SJSA1 (cell line): ENCODE data around the gene IFITM5. TPM values are rescaled to one million over a fixed set of nuclear protein-coding genes. Genes with fewer than 3 reads are reported as not detected.

Experiments used
- DNase-seq, 2 experiments: peaks; one replicate each; pipeline ENCODE4 v3.0.0-alpha.2; 2015 to 2020; ENCODE audit warnings: low spot score in 2 of 2, low read depth in 1 of 2
- H3K27ac ChIP-seq: fragments of 250-450 bp; sonication (Bioruptor Pico); 2 replicates; pipeline ENCODE4 v1.5.1; 2020; ENCODE audit warnings: mild to moderate bottlenecking, moderate library complexity
- H3K27me3 ChIP-seq: fragments of 250-450 bp; sonication (Bioruptor Pico); replicated peaks from 2 replicates; pipeline ENCODE4 v1.5.1; 2020; ENCODE audit warnings: mild to moderate bottlenecking, moderate library complexity
- H3K36me3 ChIP-seq: fragments of 250-450 bp; sonication (Bioruptor Pico); 2 replicates; pipeline ENCODE4 v1.5.1; 2020; ENCODE audit warnings: mild to moderate bottlenecking
- H3K4me1 ChIP-seq: fragments of 250-450 bp; sonication (Bioruptor Pico); replicated peaks from 2 replicates; pipeline ENCODE4 v1.6.1; 2021; ENCODE audit warnings: mild to moderate bottlenecking
- H3K4me3 ChIP-seq: fragments of 250-450 bp; sonication (Bioruptor Pico); 2 replicates; pipeline ENCODE4 v1.5.1; 2020; ENCODE audit warnings: mild to moderate bottlenecking
- H3K9me3 ChIP-seq: fragments of 250-450 bp; sonication (Bioruptor Pico); replicated peaks from 2 replicates; pipeline ENCODE4 v1.5.1; 2020; ENCODE audit warnings: mild to moderate bottlenecking
- total RNA-seq: library from RNA; depleted of rRNA; stranded (reverse); fragments of >200 nt; shearing (Covaris generic); gene quantifications from 2 replicates; pipeline ENCODE4 v1.2.3, GENCODE V29; 2014

The IFITM5 gene
- total RNA-seq, 1 experiment from 2014 or later: not detected

DNA sequence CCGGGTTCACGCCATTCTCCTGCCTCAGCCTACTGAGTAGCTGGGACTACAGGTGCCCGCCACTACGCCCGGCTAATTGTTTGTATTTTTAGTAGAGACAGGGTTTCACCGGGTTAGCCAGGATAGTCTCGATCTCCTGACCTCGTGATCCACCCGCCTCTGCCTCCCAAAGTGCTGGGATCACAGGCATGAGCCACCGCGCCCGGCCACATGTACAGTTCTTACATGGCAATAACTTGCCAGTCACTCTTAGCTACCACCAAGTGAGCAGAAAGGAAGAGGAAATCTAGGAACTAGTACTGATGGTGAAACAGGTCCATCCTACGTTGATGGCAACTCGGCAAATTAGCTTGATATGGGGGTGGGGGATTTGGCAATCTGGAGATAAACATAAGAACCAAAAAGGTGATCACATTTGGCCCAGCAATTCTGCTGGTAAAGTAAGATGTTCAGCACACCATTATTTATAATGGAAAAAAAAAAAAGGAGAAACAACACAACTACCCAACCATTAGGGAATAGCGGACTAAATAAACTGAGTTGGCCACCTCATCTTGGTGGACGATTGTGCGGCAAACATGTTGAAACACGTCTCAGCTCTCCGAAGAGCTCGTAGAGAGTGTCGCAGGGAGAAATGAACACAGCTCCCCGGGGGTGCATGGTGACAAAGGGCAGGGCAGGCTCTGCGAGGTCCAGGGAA is 15.8 kb downstream of the IFITM5 start:
- H3K27ac ChIP-seq: no peak overlapping the region
- H3K4me3 ChIP-seq: no peak overlapping the region
- peaks cover 16% of the 10 kb centered on the region for H3K4me1 ChIP-seq
- H3K9me3 ChIP-seq: 0 out of 2 replicates have a peak, but pooled peaks cover 2% of the 10 kb centered on the region
- H3K27me3 ChIP-seq: peaks cover 57% of the 10 kb centered on the region
- no peaks in the 10 kb centered on the region for H3K36me3 ChIP-seq
- DNase-seq: no peak

DNA sequence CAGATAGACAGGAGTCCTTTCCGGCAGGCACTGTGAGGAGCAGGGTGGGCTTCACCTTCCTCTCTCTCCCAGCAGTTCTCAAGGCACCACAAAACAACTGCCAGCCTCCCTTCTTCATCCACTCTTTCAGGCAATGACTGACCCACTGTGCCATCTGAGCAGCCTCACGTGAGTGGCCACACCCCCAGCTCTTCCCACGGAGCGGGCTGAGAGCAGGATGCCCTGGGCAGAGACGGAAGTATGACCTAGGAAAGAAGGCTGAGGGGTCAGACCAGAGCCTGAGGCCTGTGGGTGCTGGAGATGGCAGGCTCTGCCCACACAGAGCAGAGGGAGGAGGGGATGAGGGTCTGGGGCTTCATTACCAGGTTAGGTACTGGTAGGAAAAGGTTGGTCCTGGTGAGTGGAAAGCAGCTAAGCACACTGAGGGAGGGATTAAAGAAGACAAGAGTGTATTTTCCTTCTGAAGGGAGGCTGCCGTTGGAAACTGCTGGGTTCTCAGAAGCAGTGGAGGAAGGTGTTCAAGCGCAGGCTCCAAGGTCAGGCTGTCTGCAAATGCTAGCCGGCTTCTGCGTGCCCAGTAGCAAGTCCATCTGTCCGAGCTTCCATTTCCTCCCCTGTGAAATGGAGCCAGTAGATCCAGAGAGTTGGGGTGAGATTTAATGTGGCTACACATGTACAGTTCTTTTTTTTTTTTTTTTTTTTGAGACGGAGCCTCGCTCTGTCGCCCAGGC is 16.5 kb downstream of the IFITM5 start:
- H3K27me3 ChIP-seq: peaks cover 57% of the 10 kb centered on the region

DNA sequence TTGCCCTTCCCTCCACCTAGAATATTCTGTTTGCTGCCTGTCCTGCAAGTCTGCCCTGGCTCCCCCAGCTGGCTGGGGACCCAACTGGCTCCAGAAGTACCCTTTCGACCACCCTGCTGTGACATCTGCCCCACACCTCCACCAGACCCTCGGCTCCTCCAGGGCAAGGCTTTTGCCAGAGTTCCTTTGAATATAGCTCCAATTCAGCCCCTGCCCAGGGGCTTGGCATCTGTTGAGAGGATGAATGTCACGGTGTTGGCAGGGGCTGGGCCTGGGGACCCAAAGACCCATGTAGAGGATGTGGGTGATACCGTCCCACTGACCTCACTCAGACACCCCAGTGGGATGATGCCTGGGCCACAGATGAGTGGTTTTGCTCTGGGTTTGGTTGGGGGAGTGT is 17.2 kb downstream of the IFITM5 start:
- no peak overlapping the region for H3K4me3 ChIP-seq
- H3K9me3 ChIP-seq: 0 out of 2 replicates have a peak, but pooled peaks cover 2% of the 10 kb centered on the region
- no peak overlapping the region for H3K27ac ChIP-seq
- peaks cover 9% of the 10 kb centered on the region for H3K4me1 ChIP-seq
- H3K36me3 ChIP-seq: no peaks in the 10 kb centered on the region
- no peak for DNase-seq
- peaks cover 61% of the 10 kb centered on the region for H3K27me3 ChIP-seq

More for the DNA sequence above, 16.5 kb downstream of the IFITM5 start:
- 0 out of 2 replicates have a peak, but pooled peaks cover 2% of the 10 kb centered on the region for H3K9me3 ChIP-seq
- no peaks in the 10 kb centered on the region for H3K36me3 ChIP-seq
- H3K4me3 ChIP-seq: no peak overlapping the region
- DNase-seq: no peak
- H3K27ac ChIP-seq: no peak overlapping the region
- H3K4me1 ChIP-seq: peaks cover 9% of the 10 kb centered on the region

DNA sequence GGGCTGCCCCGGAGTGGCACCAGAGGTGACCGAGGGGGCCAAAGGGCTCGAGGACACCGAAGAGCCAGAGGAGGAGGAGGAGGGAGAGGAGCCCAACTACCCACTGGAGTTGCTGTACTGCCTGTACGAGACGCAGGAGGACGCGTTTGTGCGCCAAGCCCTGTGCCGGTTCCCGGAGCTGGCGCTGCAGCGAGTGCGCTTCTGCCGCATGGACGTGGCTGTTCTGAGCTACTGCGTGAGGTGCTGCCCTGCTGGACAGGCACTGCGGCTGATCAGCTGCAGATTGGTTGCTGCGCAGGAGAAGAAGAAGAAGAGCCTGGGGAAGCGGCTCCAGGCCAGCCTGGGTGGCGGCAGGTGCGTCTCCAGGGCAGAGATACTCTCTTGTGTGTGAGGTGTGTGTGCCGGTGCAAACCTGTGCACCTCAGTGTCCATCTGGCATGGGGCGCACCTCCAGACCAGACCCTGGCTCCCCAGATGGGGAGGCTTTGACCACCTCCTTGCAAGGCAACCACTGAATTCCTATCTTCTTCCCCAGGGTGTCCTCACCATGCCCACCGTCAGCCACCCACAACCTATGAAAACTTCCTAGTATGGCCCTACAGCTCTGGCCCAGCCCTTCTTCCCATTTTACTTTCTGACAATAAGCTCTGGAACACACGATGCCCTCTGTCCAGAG is 17.7 kb downstream of the IFITM5 start:
- H3K9me3 ChIP-seq: 0 out of 2 replicates have a peak, but pooled peaks cover 2% of the 10 kb centered on the region
- peaks cover 61% of the 10 kb centered on the region for H3K27me3 ChIP-seq
- peaks cover 9% of the 10 kb centered on the region for H3K4me1 ChIP-seq
- H3K4me3 ChIP-seq: no peak overlapping the region
- H3K27ac ChIP-seq: no peak overlapping the region
- no peaks in the 10 kb centered on the region for H3K36me3 ChIP-seq
- DNase-seq: no peak

DNA sequence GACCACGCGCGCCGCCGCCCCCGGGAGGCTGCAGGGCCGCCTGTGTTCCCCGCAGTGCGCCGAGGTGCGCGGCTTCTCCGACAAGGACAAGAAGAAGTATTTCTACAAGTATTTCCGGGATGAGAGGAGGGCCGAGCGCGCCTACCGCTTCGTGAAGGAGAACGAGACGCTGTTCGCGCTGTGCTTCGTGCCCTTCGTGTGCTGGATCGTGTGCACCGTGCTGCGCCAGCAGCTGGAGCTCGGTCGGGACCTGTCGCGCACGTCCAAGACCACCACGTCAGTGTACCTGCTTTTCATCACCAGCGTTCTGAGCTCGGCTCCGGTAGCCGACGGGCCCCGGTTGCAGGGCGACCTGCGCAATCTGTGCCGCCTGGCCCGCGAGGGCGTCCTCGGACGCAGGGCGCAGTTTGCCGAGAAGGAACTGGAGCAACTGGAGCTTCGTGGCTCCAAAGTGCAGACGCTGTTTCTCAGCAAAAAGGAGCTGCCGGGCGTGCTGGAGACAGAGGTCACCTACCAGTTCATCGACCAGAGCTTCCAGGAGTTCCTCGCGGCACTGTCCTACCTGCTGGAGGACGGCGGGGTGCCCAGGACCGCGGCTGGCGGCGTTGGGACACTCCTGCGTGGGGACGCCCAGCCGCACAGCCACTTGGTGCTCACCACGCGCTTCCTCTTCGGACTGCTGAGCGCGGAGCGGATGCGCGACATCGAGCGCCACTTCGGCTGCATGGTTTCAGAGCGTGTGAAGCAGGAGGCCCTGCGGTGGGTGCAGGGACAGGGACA is 18.4 kb downstream of the IFITM5 start:
- peaks cover 9% of the 10 kb centered on the region for H3K4me1 ChIP-seq
- no peak overlapping the region for H3K27ac ChIP-seq
- no peak for DNase-seq
- H3K4me3 ChIP-seq: no peak overlapping the region
- H3K9me3 ChIP-seq: 0 out of 2 replicates have a peak, but pooled peaks cover 2% of the 10 kb centered on the region
- no peaks in the 10 kb centered on the region for H3K36me3 ChIP-seq
- peaks cover 61% of the 10 kb centered on the region for H3K27me3 ChIP-seq

GRCh38 chr11:279966-280705 is 19.2 kb downstream of the IFITM5 start:
- Histone ChIP-seq H3K27me3 (peaks cover 59% of the 10 kb centered on the region), H3K9me3 (0 out of 2 replicates have a peak, but pooled peaks cover 2% of the 10 kb centered on the region), H3K36me3 (no peaks in the 10 kb centered on the region), H3K4me1 (peaks cover 9% of the 10 kb centered on the region), H3K4me3 (no peak overlapping the region), H3K27ac (no peak overlapping the region)
- DNase-seq: peak in 1 of 2 experiments; percentile 14

DNA sequence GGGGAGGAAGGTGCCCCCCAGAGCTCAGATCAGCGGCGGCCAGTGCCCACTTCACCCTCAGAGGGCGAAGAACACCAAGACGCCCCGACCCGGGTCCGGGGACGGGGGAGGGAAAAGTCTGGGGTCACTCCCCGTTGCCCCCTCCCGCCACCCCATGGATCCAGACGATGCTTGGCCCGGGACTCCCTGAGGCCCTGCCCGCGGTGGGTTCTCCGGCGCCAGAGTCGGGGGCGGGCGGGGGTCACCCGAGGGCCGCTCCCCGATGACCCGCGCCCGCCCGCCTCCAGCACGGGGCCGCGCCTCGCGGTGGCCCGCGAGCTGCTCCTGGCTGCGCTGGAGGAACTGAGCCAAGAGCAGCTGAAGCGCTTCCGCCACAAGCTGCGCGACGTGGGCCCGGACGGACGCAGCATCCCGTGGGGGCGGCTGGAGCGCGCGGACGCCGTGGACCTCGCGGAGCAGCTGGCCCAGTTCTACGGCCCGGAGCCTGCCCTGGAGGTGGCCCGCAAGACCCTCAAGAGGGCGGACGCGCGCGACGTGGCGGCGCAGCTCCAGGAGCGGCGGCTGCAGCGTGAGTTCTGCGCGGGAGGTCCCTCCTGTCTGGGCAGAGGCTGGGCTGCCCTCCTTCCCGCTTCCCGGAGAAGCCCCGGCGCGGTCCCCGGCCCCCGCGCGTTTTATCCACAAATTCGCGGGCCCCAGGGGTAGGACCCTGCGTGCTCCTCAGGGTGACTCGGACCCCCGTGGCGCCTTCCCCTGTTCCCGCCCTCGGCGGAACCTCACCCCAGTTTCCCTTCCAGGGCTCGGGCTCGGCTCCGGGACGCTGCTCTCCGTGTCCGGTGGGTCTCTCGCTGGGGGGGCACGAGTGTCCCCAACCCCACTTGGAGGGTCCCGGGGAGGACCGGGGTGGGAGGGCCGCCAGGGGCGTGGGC is 20.0 kb downstream of the IFITM5 start:
- H3K9me3 ChIP-seq: 0 out of 2 replicates have a peak, but pooled peaks cover 2% of the 10 kb centered on the region
- no peak overlapping the region for H3K4me3 ChIP-seq
- peaks cover 9% of the 10 kb centered on the region for H3K4me1 ChIP-seq
- H3K27me3 ChIP-seq: peaks cover 59% of the 10 kb centered on the region
- H3K27ac ChIP-seq: no peak overlapping the region
- DNase-seq: no peak
- no peaks in the 10 kb centered on the region for H3K36me3 ChIP-seq

DNA sequence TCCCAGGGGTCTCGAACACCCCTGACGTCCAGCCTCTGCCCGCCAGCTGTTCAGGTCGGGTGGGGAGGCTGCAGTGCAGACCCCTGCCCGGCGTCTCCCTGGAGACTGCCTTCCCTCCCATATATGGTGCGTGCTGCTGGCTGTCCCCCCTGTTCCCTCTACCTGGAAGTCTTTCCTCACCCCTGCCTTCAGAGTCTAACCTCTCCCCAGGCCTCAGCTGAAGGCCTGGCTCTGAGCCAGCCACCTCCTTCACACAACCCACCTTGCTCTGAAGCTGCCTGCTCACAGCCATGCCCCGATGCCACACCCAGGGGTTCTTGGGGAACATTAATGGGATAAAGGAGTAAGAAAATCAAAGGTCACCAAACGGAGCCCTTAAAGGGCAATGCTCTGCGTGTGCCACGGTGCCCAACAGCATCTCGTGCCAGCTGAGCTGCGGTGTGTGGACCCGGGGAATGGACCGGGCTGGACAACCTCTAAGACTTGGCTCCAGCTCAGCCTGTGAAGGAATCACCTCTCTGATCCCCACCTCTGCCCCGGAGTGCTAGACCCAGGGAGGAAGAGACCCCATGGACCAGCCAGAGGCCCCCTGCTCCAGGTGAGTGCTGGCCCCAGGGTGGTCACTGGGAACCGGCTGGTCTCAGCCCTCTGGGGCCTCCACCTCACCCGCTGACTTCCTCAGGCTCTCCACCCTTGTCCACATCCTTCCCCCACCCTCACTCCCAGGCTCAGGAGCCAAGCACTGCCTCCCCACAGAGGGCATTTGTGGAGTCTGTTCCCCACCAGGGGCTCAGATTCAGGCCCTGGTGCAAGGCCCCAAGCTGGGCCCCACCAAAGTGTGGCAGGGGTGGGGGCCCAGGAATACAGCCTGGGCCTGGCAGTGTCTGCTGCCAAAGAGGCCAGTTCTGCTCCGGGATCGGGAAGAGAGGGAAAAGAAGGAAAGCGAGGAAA is 21.1 kb downstream of the IFITM5 start, which contains the start of gene NLRP6:
TSS of gene NLRP6 (plus strand) at position 407 of the 951 bp plus-strand sequence. CDS start at position 570, 163 bp downstream.
- Histone ChIP-seq H3K36me3 (no peaks in the 10 kb centered on the region), H3K4me3 (no peak within 1 kb of the TSS), H3K4me1 (peaks cover 9% of the 10 kb centered on the region), H3K27me3 (peaks cover 63% of the 10 kb centered on the region), H3K27ac (no peak within 1 kb of the TSS), H3K9me3 (0 out of 2 replicates have a peak, but pooled peaks cover 2% of the 10 kb centered on the region)
- peak in 1 of 2 experiments; percentile 34 for DNase-seq

GRCh38 chr11:276219-276618 is 23.1 kb downstream of the IFITM5 start:
- DNase-seq: no peak
- H3K27me3 ChIP-seq: peaks cover 46% of the 10 kb centered on the region
- H3K36me3 ChIP-seq: no peaks in the 10 kb centered on the region
- H3K4me3 ChIP-seq: no peak overlapping the region
- no peak overlapping the region for H3K27ac ChIP-seq
- peaks cover 9% of the 10 kb centered on the region for H3K4me1 ChIP-seq
- 0 out of 2 replicates have a peak, but pooled peaks cover 2% of the 10 kb centered on the region for H3K9me3 ChIP-seq

DNA sequence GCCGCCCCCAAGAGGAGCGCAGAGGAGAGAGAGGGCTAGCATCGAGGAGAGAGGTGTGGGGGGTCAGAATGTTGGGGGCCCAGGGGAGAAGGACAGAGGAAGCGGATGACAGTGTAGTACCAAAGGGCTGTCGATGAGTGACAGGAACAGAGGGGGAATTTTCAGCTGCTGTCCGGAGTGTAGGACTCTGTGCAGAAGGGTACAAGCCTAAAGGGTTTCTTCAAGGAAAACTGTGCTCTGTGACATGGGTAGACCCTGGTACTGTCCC is 26.5 kb downstream of the IFITM5 start:
- H3K9me3 ChIP-seq: no peaks in the 10 kb centered on the region
- H3K27me3 ChIP-seq: peaks cover 12% of the 10 kb centered on the region
- no peak for DNase-seq
- peaks cover 14% of the 10 kb centered on the region for H3K4me1 ChIP-seq
- H3K4me3 ChIP-seq: no peak overlapping the region
- H3K36me3 ChIP-seq: no peaks in the 10 kb centered on the region
- no peak overlapping the region for H3K27ac ChIP-seq

DNA sequence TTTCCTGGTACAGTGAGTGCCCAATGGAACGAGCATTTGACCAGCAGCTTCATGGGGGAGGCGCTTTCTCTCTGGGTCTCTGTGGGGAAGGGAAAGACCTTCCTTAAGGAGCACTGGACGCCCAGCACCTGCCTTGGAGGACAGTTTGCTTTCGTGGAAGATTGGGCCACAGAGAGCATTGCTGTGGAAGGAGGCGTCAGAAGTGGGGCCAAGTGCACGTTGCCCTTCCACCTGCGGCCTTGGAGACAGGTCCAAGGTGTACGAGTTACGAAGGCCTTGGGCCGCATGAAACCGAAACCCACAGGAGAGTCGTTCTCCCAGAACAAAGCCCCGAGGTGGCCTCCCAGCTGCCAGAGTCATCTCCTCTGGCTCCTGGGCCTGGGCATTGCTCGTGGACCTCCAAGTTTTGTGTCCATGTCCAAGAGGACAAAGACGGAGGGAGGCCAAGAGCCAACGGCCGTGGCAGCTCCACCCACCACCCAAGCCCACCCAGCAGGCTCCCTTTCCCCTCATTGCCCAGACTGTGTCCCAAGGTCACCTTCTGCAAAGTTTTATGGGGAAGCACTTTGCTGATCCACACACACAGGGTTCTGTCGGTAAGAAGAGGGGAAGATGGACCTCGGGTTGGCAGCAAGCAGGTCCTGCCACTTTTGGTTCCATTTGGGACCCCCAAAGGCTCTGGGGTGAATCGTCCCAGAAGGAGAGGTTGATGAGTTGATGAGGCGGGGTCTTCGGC is 27.0 kb downstream of the IFITM5 start:
- Histone ChIP-seq H3K9me3 (no peaks in the 10 kb centered on the region), H3K4me1 (peaks cover 18% of the 10 kb centered on the region), H3K36me3 (no peaks in the 10 kb centered on the region), H3K27ac (no peak overlapping the region), H3K4me3 (no peak overlapping the region), H3K27me3 (peaks cover 7% of the 10 kb centered on the region)
- peak in 1 of 2 experiments; percentile 37 for DNase-seq
